Ishikawa (cell line): Measurements from ENCODE around the gene ZNF341.

Source experiments
- CEBPB ChIP-seq: IDR thresholded peaks from 2 replicates; pipeline ENCODE4 v1.6.1; 2012
- CREB1 ChIP-seq: IDR thresholded peaks from 2 replicates; pipeline ENCODE4 v1.6.1; 2012; ENCODE audit warnings: low read depth
- EGR1 ChIP-seq: IDR thresholded peaks from 2 replicates; pipeline ENCODE4 v1.6.1; 2012
- EP300 ChIP-seq: IDR thresholded peaks from 2 replicates; pipeline ENCODE4 v1.6.1; 2012; ENCODE audit warnings: borderline replicate concordance
- FOXM1 ChIP-seq: IDR thresholded peaks from 2 replicates; pipeline ENCODE4 v1.6.1; 2012; ENCODE audit warnings: low read depth, borderline replicate concordance
- NFIC ChIP-seq: IDR thresholded peaks from 2 replicates; pipeline ENCODE4 v1.6.1; 2012
- RAD21 ChIP-seq: IDR thresholded peaks from 2 replicates; pipeline ENCODE4 v1.6.1; 2012; ENCODE audit warnings: low read depth
- TAF1 ChIP-seq: IDR thresholded peaks from 2 replicates; pipeline ENCODE4 v1.6.1; 2012; ENCODE audit warnings: low read depth, mild to moderate bottlenecking
- TCF12 ChIP-seq: IDR thresholded peaks from 2 replicates; pipeline ENCODE4 v1.6.1; 2012; ENCODE audit warnings: low read depth
- TEAD4 ChIP-seq: IDR thresholded peaks from 2 replicates; pipeline ENCODE4 v1.6.1; 2012
- YY1 ChIP-seq: IDR thresholded peaks from 2 replicates; pipeline ENCODE4 v1.6.1; 2012; ENCODE audit warnings: low read depth
- ZBTB7A ChIP-seq: IDR thresholded peaks from 2 replicates; pipeline ENCODE4 v1.6.1; 2012; ENCODE audit warnings: low read depth
- TF ChIP-seq, protein P1 (sequence below): IDR thresholded peaks from 2 replicates; pipeline ENCODE4 v1.6.1; 2012
- TF ChIP-seq, protein P2 (sequence below): IDR thresholded peaks from 2 replicates; pipeline ENCODE4 v1.6.1; 2012; ENCODE audit warnings: low read depth, mild to moderate bottlenecking
- TF ChIP-seq, protein P3 (sequence below): IDR thresholded peaks from 2 replicates; pipeline ENCODE4 v1.6.1; 2012

The ZNF341 gene

DNA sequence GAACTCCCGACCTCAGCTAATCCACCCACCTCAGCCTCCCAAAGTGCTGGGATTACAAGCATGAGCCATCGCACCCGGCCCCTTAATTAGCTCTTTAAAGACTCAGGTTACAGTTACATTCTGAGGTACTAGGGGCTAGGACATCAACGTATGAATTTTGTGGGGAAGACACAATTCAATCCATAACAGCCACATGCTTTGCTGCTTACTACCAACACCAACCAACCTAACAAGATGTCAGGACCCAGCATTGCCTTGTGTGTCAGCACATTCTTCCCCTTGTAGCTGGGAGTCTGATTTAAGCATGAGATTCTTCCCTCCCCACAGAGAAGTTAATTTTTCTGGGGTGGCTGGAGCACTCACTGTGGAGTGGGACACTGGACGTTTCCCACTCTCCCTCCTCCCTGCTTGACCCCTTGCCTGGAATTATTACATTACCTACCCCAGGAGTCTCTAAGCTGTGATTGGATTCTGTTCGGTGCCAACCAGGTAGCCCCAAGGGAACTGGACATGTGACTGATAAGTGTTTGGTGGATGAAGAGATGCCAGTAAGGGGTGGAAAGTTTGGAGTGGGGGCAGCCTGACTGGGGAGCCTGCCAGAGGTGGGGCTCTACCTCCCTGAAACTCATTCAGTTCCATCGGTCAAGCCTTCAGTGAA is 6.1 kb upstream of the ZNF341 start:
- no peak for TF ChIP-seq EP300
- TF ChIP-seq, protein P1, sequence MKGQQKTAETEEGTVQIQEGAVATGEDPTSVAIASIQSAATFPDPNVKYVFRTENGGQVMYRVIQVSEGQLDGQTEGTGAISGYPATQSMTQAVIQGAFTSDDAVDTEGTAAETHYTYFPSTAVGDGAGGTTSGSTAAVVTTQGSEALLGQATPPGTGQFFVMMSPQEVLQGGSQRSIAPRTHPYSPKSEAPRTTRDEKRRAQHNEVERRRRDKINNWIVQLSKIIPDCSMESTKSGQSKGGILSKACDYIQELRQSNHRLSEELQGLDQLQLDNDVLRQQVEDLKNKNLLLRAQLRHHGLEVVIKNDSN: 0 out of 2 replicates have a peak, but pooled peaks have one; percentile 18
- TF ChIP-seq CREB1: no peak
- no peak for TF ChIP-seq FOXM1
- no peak for TF ChIP-seq TAF1
- TF ChIP-seq NFIC: no peak
- TF ChIP-seq TCF12: no peak
- TF ChIP-seq ZBTB7A: no peak

DNA sequence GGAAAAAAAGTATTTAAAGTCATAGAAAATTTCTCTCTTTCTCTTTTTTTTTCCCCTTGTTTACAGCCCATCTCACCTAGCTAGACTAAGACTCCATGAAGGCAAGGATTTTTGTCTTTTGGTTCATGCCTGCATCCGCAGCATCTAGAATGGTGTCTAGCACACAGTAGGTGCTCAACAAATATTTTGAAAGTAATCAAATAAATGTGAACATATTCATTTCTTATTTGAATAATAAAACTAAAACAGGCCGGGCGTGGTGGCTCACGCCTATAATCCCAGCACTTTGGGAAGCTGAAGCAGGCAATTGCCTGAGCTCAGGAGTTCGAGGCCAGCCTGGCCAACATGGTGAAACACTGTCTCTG is 4.7 kb upstream of the ZNF341 start:
- TF ChIP-seq CREB1: no peak
- TF ChIP-seq TCF12: no peak
- TF ChIP-seq EGR1: no peak
- no peak for TF ChIP-seq TEAD4
- TF ChIP-seq, protein P1: no peak
- TF ChIP-seq, protein P2, sequence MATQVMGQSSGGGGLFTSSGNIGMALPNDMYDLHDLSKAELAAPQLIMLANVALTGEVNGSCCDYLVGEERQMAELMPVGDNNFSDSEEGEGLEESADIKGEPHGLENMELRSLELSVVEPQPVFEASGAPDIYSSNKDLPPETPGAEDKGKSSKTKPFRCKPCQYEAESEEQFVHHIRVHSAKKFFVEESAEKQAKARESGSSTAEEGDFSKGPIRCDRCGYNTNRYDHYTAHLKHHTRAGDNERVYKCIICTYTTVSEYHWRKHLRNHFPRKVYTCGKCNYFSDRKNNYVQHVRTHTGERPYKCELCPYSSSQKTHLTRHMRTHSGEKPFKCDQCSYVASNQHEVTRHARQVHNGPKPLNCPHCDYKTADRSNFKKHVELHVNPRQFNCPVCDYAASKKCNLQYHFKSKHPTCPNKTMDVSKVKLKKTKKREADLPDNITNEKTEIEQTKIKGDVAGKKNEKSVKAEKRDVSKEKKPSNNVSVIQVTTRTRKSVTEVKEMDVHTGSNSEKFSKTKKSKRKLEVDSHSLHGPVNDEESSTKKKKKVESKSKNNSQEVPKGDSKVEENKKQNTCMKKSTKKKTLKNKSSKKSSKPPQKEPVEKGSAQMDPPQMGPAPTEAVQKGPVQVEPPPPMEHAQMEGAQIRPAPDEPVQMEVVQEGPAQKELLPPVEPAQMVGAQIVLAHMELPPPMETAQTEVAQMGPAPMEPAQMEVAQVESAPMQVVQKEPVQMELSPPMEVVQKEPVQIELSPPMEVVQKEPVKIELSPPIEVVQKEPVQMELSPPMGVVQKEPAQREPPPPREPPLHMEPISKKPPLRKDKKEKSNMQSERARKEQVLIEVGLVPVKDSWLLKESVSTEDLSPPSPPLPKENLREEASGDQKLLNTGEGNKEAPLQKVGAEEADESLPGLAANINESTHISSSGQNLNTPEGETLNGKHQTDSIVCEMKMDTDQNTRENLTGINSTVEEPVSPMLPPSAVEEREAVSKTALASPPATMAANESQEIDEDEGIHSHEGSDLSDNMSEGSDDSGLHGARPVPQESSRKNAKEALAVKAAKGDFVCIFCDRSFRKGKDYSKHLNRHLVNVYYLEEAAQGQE: no peak
- no peak for TF ChIP-seq YY1
- no peak for TF ChIP-seq TAF1
- TF ChIP-seq FOXM1: no peak
- TF ChIP-seq, protein P3, sequence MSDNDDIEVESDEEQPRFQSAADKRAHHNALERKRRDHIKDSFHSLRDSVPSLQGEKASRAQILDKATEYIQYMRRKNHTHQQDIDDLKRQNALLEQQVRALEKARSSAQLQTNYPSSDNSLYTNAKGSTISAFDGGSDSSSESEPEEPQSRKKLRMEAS: no peak
- TF ChIP-seq NFIC: no peak
- TF ChIP-seq CEBPB: no peak
- TF ChIP-seq EP300: no peak
- TF ChIP-seq ZBTB7A: no peak
- no peak for TF ChIP-seq RAD21

DNA sequence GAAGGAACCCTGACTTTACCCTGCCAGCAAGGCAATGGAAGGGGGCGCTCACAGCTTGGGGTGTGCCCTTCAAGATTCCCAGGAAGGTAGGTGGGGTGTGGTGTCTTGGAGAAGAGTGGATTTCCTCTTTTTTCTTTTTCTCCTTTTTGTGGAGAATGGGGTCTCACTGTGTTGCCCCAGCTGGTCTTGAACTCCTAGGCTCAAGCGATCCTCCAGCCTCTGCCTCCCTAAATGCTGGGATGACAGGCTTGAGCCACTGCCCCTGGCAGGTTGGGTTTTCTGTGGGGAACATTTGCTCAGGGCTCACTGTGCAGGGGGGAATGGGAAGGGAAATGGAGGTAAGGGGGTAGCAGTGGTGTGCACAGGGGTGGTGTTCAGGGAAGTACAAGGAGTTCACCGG is 4.0 kb upstream of the ZNF341 start:
- TF ChIP-seq TEAD4 (no peak), CEBPB (no peak), RAD21 (no peak), EGR1 (no peak), TAF1 (no peak), CREB1 (no peak), NFIC (no peak), YY1 (no peak), ZBTB7A (no peak), EP300 (no peak)
- TF ChIP-seq, protein P1: no peak
- TF ChIP-seq, protein P3: no peak
- TF ChIP-seq, protein P2: no peak

DNA sequence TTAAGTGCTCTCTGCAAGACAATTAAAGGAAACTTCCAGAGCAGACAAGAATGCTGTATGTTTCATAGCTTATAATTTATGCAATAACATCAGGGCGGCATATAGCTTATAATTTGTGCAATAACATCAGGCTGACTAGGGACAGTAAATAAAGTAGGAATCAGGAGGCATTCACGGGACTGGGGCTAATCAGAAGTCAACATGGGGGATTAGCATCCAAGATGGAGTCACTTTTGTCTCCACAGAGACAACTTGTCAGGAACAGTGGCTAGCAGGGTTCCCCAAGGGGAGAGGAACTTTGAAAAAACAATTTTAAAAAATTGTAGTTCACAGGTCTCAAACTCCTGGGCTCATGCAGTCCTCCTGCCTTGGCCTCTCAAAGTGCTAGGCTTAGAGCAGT is 3.3 kb upstream of the ZNF341 start:
- TF ChIP-seq TAF1 (no peak), YY1 (no peak), ZBTB7A (no peak), CEBPB (no peak), NFIC (no peak), TEAD4 (no peak), RAD21 (no peak)
- TF ChIP-seq, protein P3: no peak

DNA sequence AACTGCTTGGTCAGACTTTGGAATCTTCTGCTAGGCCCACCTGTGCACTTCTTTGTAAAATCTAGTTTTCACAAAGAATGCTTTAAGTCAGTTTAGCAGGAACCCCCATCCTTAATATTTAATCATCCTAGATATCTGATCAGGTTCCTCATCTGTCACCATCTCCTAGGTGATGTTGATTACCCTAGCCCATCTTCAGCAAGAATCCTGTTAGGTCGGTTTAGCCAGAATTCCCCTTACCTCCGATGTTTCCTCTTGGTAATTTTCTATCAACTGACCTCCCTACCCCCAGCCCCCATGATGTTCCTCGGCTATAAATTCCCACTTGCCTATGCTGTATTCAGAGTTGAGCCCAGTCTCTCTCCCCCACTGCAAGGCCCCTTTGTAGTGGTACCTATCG is 2.7 kb upstream of the ZNF341 start:
- TF ChIP-seq TAF1 (no peak), RAD21 (no peak), ZBTB7A (no peak), TCF12 (no peak), NFIC (no peak), FOXM1 (no peak), YY1 (no peak), EP300 (no peak), CEBPB (no peak), TEAD4 (no peak), EGR1 (no peak), CREB1 (no peak)
- TF ChIP-seq, protein P1: no peak
- TF ChIP-seq, protein P2: no peak
- TF ChIP-seq, protein P3: no peak
